K562 (cell line): Measurements from ENCODE around the gene SMNDC1. TPM values are rescaled to one million over a fixed set of nuclear protein-coding genes. Genes with fewer than 3 reads are reported as not detected.

ENCODE experiments used
- ATAC-seq: fragments of 200-7000 bp; cut with Tn5 transposase; 3 replicates; pipeline ENCODE4 v1.9.1; 2020; ENCODE audit warnings: moderate library complexity
- BruUV-seq: library from RNA; stranded (reverse); fragments of 400-500 nt; replicated peaks from 2 replicates; lab custom pipeline; 2021; lab: Mats Ljungman, UMichigan
- CTCF ChIA-PET: fragments of 300-600 bp; formaldehyde crosslinking; extraction: SDS; loops from one replicate; lab custom pipeline; 2021; ENCODE audit warnings: low intra/inter-chr PET ratio; lab: Yijun Ruan, JAX
- POLR2A ChIA-PET: fragments of 300-600, 350-650 bp; sonication (Branson Sonifier 250); formaldehyde crosslinking; extraction: SDS; loops from one replicate; lab custom pipeline; 2021; ENCODE audit warnings: antibody characterized with exemption, inconsistent platforms; lab: Yijun Ruan, JAX
- DNase-seq, 4 experiments: peaks; one replicate each; pipeline versions ENCODE4 v3.0.0 to v3.0.0-alpha.2; 2011 to 2018; ENCODE audit warnings: low spot score in 3 of 4, mixed read lengths in 3 of 4; ENCODE audit errors: extremely low read depth in 1 of 4
- FAIRE-seq: peaks from 2 replicates; lab custom pipeline; 2011; peaks lifted over from hg19 to GRCh38; lab: Jason Lieb, UNC
- H2AFZ ChIP-seq: 2 replicates; pipeline ENCODE4 v1.6.0; 2011; ENCODE audit warnings: low read depth, low read length, control low read depth, inconsistent platforms
- H3K27ac ChIP-seq: fragments of 200-600 bp; 3 replicates; pipeline ENCODE4 v1.8.0; 2011; ENCODE audit warnings: low read depth, mild to moderate bottlenecking, control low read depth, inconsistent platforms, low read length, moderate library complexity, mixed read lengths; ENCODE audit errors: extremely low read depth
- H3K27me3 ChIP-seq, 2 experiments: fragments of 300-600 bp in 1 of 2; 2 replicates in 1 of 2; 3 replicates in 1 of 2; pipeline versions ENCODE4 v1.6.0 to v1.8.0; 2011; ENCODE audit warnings: inconsistent platforms in 2 of 2, low read length in 2 of 2, mild to moderate bottlenecking in 1 of 2, mixed read lengths in 1 of 2, moderate library complexity in 1 of 2; ENCODE audit not compliant: control insufficient read depth in 2 of 2, insufficient read depth in 2 of 2
- H3K36me3 ChIP-seq: fragments of 300-600 bp; 3 replicates; pipeline ENCODE4 v1.8.0; 2011; ENCODE audit warnings: mild to moderate bottlenecking, low read length, inconsistent platforms; ENCODE audit not compliant: control insufficient read depth, insufficient read depth
- H3K4me1 ChIP-seq, 2 experiments: fragments of 200-600 bp in 1 of 2; replicated peaks in 1 of 2; 2 replicates in 1 of 2; 3 replicates in 1 of 2; pipeline versions ENCODE4 v1.5.1 to v1.8.0; 2011; ENCODE audit warnings: inconsistent platforms in 2 of 2, low read length in 2 of 2, mild to moderate bottlenecking in 1 of 2, mixed read lengths in 1 of 2, moderate library complexity in 1 of 2; ENCODE audit not compliant: control insufficient read depth in 2 of 2, insufficient read depth in 2 of 2
- H3K4me2 ChIP-seq: 2 replicates; pipeline ENCODE4 v1.6.1; 2011; ENCODE audit warnings: low read length, control low read depth, inconsistent platforms, mixed read lengths; ENCODE audit not compliant: insufficient read depth
- H3K4me3 ChIP-seq: fragments of 200-600 bp; sonication (generic), shearing (Covaris generic); 2 replicates; pipeline ENCODE4 v1.5.1; 2016; ENCODE audit warnings: control low read depth, inconsistent platforms
- H3K79me2 ChIP-seq: fragments of 200-600 bp; 3 replicates; pipeline ENCODE4 v1.8.0; 2011; ENCODE audit warnings: low read length, inconsistent platforms; ENCODE audit not compliant: control insufficient read depth, insufficient read depth
- H3K9ac ChIP-seq, 2 experiments: 2 replicates each; pipeline versions ENCODE4 v1.6.0 to v1.6.1; 2011; ENCODE audit warnings: low read depth in 2 of 2, low read length in 2 of 2, control low read depth in 1 of 2, inconsistent platforms in 1 of 2, mild to moderate bottlenecking in 1 of 2, mixed read lengths in 1 of 2; ENCODE audit not compliant: insufficient read depth in 1 of 2
- H3K9me1 ChIP-seq: one replicate; pipeline ENCODE4 v1.6.0; 2011; ENCODE audit warnings: inconsistent platforms, mild to moderate bottlenecking, low read length, moderate library complexity; ENCODE audit not compliant: control insufficient read depth, insufficient read depth
- H3K9me3 ChIP-seq: replicated peaks from 2 replicates; pipeline ENCODE4 v1.5.1; 2011; ENCODE audit warnings: low read depth, low read length, inconsistent platforms; ENCODE audit not compliant: control insufficient read depth, insufficient read depth
- H4K20me1 ChIP-seq: replicated peaks from 2 replicates; pipeline ENCODE4 v1.6.1; 2011; ENCODE audit warnings: low read length, inconsistent platforms, mixed read lengths; ENCODE audit not compliant: control insufficient read depth, insufficient read depth
- HNRNPH1 ChIP-seq: fragments of 200-400 bp; formaldehyde crosslinking; optimal IDR thresholded peaks from 2 replicates; pipeline ENCODE3; 2017; ENCODE audit warnings: low read depth, mild to moderate bottlenecking, low read length, moderate library complexity
- KHSRP ChIP-seq: fragments of 450-650 bp; IDR thresholded peaks from 2 replicates; pipeline ENCODE4 v1.6.1; 2017
- KLF13 ChIP-seq: fragments of 450-650 bp; IDR thresholded peaks from 2 replicates; pipeline ENCODE4 v1.6.1; 2016; ENCODE audit warnings: missing genetic modification characterization, low read depth, mild to moderate bottlenecking, missing compliant biosample characterization, moderate library complexity, borderline replicate concordance
- NEUROD1 ChIP-seq: fragments of 150-350 bp; IDR thresholded peaks from 2 replicates; pipeline ENCODE4 v1.6.1; 2014; ENCODE audit warnings: borderline replicate concordance, low read length, low read depth; ENCODE audit not compliant: partially characterized antibody
- PCBP2 ChIP-seq: fragments of 200-400 bp; formaldehyde crosslinking; IDR thresholded peaks from 2 replicates; pipeline ENCODE4 v1.6.1; 2018; ENCODE audit warnings: low read length, low read depth, mild to moderate bottlenecking, moderate library complexity; ENCODE audit not compliant: poor library complexity, severe bottlenecking
- RB1 ChIP-seq: fragments of 450-650 bp; IDR thresholded peaks from 2 replicates; pipeline ENCODE4 v1.6.1; 2017; ENCODE audit warnings: low read depth, mild to moderate bottlenecking
- TCF3 ChIP-seq: sonication (generic); formaldehyde crosslinking; IDR thresholded peaks from 2 replicates; pipeline ENCODE4 v1.4.0; 2020; ENCODE audit warnings: mild to moderate bottlenecking, missing genetic modification reagents
- WGBS: fragments of 100-300 bp; shearing (Covaris generic); methylation state at CpG from one replicate; pipeline ENCODE4 v1.1.6; 2016; ENCODE audit warnings: low coverage, mixed read lengths; ENCODE audit not compliant: insufficient coverage; ENCODE audit errors: missing lambda C conversion rate; 5-methylcytosine and 5-hydroxymethylcytosine counted together
- in situ Hi-C: fragments of 300-500 bp; cut with MboI; formaldehyde crosslinking; loops from 4 replicates; pipeline ENCODE4 v1.15.0; 2018; ENCODE audit warnings: inconsistent platforms, mixed read lengths
- intact Hi-C: fragments of 100-400 bp; cut with micrococcal nuclease; formaldehyde crosslinking; loops from 2 replicates; pipeline ENCODE4 v1.14.2; 2022
- polyA plus RNA-seq, 8 experiments: library from polyadenylated mRNA; depleted of rRNA in 4 of 8; stranded (reverse) in 5 of 8; unstranded in 3 of 8; fragments of >200 nt; fragmentation: Nextera tagmentation in 2 of 8; fragmentation: Illumina TruSeq in 1 of 8; extraction: Ambion mirVana in 2 of 8; extraction: Trizol in 1 of 8; gene quantifications; 2 replicates each; pipeline versions ENCODE4 v1.2.1 to v1.2.3, GENCODE V29; 2011 to 2014; ENCODE audit warnings: inconsistent platforms in 1 of 8, missing spikeins in 1 of 8
- total RNA-seq, 7 experiments: library from RNA; depleted of rRNA in 6 of 7; stranded (reverse); fragments of >200 nt in 6 of 7; fragmentation: Illumina TruSeq in 2 of 7; extraction: Trizol in 2 of 7; gene quantifications; 2 replicates each; pipeline versions ENCODE4 v1.2.1 to v1.2.3, GENCODE V29; 2011 to 2021; ENCODE audit warnings: low replicate concordance in 1 of 7
- TF ChIP-seq, protein P1 (sequence below): fragments of 450-650 bp; IDR thresholded peaks from 2 replicates; pipeline ENCODE4 v1.6.1; 2016

SMNDC1 gene
- total and polyA plus RNA-seq, 9 of the 15 experiments (the other 6 are each of a cell fraction or from before 2014, with no cell fraction given): 6.8 to 35.8 (median 12.3) TPM

DNA sequence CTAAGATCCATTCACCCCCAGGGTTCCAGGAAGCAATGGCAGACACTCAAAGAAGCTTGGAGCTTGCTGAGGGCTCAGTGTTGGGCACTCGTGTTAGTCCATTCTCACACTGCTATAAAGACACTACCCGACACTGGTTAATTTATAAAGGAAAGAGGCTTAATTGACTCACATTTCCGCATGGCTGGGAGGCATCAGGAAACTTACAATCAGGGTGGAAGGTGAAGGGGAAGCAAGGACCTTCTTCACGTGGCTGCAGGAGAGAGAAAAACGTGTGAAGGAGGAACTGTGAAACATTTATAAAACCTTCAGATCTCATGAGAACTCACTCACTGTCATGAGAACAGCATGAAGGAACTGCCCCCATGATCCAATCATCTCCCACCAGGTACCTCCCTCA, 44.7 kb upstream of the SMNDC1 start:
- FAIRE-seq: no peak
- H3K79me2 ChIP-seq: no peaks in the 10 kb centered on the region
- peaks cover 0 to 26% of the 10 kb centered on the region in 2 experiments; a peak in 3 of 5 replicates for H3K27me3 ChIP-seq
- ChIA-PET CTCF (no interaction called here), POLR2A (no interaction called here)
- intact Hi-C loops: no loop called here
- no peak overlapping the region for H3K4me2 ChIP-seq
- no peaks in the 10 kb centered on the region for H3K9me3 ChIP-seq
- no TSS peak for BruUV-seq
- ATAC-seq: no peak
- no peak for DNase-seq
- no peaks in the 10 kb centered on the region; a peak in 2 of 5 replicates for H3K4me1 ChIP-seq
- TF ChIP-seq KHSRP (no peak), RB1 (no peak), HNRNPH1 (no peak), KLF13 (tag) (no peak), NEUROD1 (no peak), TCF3 (CRISPR knock-in tag) (no peak), PCBP2 (no peak)
- TF ChIP-seq, protein P1, sequence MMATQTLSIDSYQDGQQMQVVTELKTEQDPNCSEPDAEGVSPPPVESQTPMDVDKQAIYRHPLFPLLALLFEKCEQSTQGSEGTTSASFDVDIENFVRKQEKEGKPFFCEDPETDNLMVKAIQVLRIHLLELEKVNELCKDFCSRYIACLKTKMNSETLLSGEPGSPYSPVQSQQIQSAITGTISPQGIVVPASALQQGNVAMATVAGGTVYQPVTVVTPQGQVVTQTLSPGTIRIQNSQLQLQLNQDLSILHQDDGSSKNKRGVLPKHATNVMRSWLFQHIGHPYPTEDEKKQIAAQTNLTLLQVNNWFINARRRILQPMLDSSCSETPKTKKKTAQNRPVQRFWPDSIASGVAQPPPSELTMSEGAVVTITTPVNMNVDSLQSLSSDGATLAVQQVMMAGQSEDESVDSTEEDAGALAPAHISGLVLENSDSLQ: no peak
- WGBS: 1% methylated on average over 5 of the region's 5 CpGs
- no peak overlapping the region for H3K9ac ChIP-seq
- no peak overlapping the region for H2AFZ ChIP-seq
- H3K4me3 ChIP-seq: no peak overlapping the region
- H4K20me1 ChIP-seq: no peaks in the 10 kb centered on the region
- H3K27ac ChIP-seq: no peak overlapping the region
- H3K36me3 ChIP-seq: no peaks in the 10 kb centered on the region
- in situ Hi-C loops: no loop called here
- no peaks in the 10 kb centered on the region for H3K9me1 ChIP-seq
